IPS DF 4.7 (cell line): ENCODE data around the gene CHFR.
"Not testable (repeated sequence)": the region's sequence is repeated elsewhere in the genome, so short reads cannot be mapped to it uniquely, and the experiment has no call there.

Experiments used
- DNase-seq: peaks from one replicate; pipeline ENCODE4 v3.0.0-alpha.2; 2013; ENCODE audit warnings: low spot score; ENCODE audit errors: extremely low read depth

Gene CHFR

GRCh38 chr12:132812631-132813305, 74.6 kb downstream of the CHFR start:
- no peak for DNase-seq

- not testable (repeated sequence) for DNase-seq
Measured at GRCh38 chr12:132809391-132809790, 78.0 kb downstream of the CHFR start.

GRCh38 chr12:132807295-132808092, 79.9 kb downstream of the CHFR start:
- no peak for DNase-seq

GRCh38 chr12:132806857-132807256, 80.5 kb downstream of the CHFR start:
- DNase-seq: no peak

- no peak for DNase-seq
Measured at GRCh38 chr12:132804426-132804861, 83.0 kb downstream of the CHFR start.

GRCh38 chr12:132803888-132804287, 83.5 kb downstream of the CHFR start:
- DNase-seq: no peak

- no peak for DNase-seq
Measured at GRCh38 chr12:132803125-132803524, 84.3 kb downstream of the CHFR start.

GRCh38 chr12:132801741-132802140, 85.7 kb downstream of the CHFR start:
- no peak for DNase-seq

- no peak for DNase-seq
Measured at GRCh38 chr12:132798836-132799235, 88.6 kb downstream of the CHFR start.

- no peak for DNase-seq
Measured at GRCh38 chr12:132797820-132798570, 89.4 kb downstream of the CHFR start.

- DNase-seq: no peak
Measured at GRCh38 chr12:132795847-132796246, 91.6 kb downstream of the CHFR start.

- not testable (repeated sequence) for DNase-seq
Measured at GRCh38 chr12:132791940-132792339, 95.5 kb downstream of the CHFR start.

GRCh38 chr12:132789099-132789471, 98.3 kb downstream of the CHFR start:
- no peak for DNase-seq

GRCh38 chr12:132788375-132789098, 98.9 kb downstream of the CHFR start:
- DNase-seq: no peak

GRCh38 chr12:132787877-132788276, 99.5 kb downstream of the CHFR start:
- no peak for DNase-seq

GRCh38 chr12:132786192-132786591, 101.2 kb downstream of the CHFR start:
- DNase-seq: no peak

- no peak for DNase-seq
Measured at GRCh38 chr12:132784580-132784979, 102.8 kb downstream of the CHFR start.

- DNase-seq: no peak
Measured at GRCh38 chr12:132783917-132784531, 103.4 kb downstream of the CHFR start.
